ENCODE data around the gene TMEM213.

Gene TMEM213, protein sequence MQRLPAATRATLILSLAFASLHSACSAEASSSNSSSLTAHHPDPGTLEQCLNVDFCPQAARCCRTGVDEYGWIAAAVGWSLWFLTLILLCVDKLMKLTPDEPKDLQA

DNA sequence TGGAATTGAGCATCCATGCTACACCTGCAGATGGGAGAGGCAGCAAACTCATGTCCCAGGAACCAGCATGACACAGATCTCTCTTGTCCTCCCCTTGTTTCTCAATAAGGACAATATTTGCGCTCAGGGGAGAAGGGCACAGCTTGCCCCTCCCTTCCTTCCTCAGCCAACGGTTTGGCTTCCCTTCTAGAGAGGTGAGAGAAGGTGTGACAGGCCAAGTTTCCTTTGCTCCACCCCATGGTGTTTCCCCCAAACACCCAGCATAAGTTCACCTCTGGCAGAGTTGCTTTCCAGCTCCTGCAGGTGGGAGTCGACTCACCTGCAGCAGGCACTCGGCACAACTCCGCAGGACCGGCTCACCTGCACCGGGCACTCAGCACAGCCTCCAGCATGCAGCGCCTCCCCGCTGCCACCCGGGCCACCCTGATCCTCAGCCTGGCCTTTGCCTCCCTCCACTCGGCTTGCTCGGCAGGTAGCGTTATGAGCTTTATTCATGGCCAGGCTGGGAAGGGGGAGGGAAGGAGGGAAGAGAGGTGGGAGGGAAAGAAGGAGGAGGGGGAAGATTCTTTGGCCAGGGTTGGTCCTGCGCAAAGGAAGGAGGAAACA is at the start of gene TMEM213, which contains the start of gene ATP6V0A4:
Gene TMEM213 (plus strand): TSS at position 280 of the 606 bp plus-strand sequence. CDS start 111 bp downstream, at position 391.
Gene ATP6V0A4 (minus strand): TSS at position 482 of the 606 bp plus-strand sequence. CDS start 26,949 bp downstream, outside the sequence.
- ChIA-PET CTCF (no interaction called here), POLR2A (no interaction called here)
- TF ChIP-seq ELF4 (IDR thresholded peaks at IDR 0.05) (no peak), FOXA1 (IDR thresholded peaks at IDR 0.05) (no peak), BHLHE40 (IDR thresholded peaks at IDR 0.05; ENCODE audit: borderline replicate concordance) (no peak), NFRKB (IDR thresholded peaks at IDR 0.05) (no peak), LEF1 (IDR thresholded peaks at IDR 0.05; ENCODE audit: borderline replicate concordance) (no peak), L3MBTL2 (conservative IDR thresholded peaks at IDR 0.05) (no peak), FOXK2 (IDR thresholded peaks at IDR 0.05) (no peak), CTBP1 (IDR thresholded peaks at IDR 0.05; ENCODE audit: borderline replicate concordance) (no peak), SUZ12 (IDR thresholded peaks at IDR 0.05) (no peak), ARNT (IDR thresholded peaks at IDR 0.05) (no peak), FOXM1 (IDR thresholded peaks at IDR 0.05; ENCODE audit: borderline replicate concordance) (no peak), HDGF (IDR thresholded peaks at IDR 0.05; ENCODE audit: borderline replicate concordance) (no peak)
- TF ChIP-seq, protein P1, sequence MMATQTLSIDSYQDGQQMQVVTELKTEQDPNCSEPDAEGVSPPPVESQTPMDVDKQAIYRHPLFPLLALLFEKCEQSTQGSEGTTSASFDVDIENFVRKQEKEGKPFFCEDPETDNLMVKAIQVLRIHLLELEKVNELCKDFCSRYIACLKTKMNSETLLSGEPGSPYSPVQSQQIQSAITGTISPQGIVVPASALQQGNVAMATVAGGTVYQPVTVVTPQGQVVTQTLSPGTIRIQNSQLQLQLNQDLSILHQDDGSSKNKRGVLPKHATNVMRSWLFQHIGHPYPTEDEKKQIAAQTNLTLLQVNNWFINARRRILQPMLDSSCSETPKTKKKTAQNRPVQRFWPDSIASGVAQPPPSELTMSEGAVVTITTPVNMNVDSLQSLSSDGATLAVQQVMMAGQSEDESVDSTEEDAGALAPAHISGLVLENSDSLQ (IDR thresholded peaks at IDR 0.05) = no peak
- DNase-seq (ENCODE audit: extremely low spot score) = no peak

DNA sequence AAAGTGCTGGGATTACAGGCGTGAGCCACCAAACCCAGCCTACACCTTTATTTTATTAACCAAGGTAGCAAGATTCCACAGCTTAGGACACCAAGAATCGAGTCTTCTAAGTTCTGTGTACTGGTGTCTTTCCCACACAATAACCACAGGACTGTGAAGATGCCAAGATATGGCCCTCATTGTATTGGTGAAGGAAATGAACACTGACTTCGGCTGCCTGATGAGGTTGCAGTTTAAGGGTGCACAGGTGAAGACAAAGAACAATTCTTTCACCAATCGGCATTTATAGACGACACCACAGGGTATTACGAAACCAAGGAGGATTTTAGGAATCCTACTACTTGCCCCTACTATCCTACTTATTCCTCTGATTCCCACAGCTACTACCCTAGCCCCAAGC is 49.1 kb upstream of the TMEM213 start:
- no peak for DNase-seq (ENCODE audit: extremely low spot score)
- CTCF ChIA-PET = interaction anchor here (2.6 kb wide), 1 partner anchor 10 kb away, joined by 8 read pairs; no protein-coding TSS in a partner anchor
- TF ChIP-seq SUZ12 (IDR thresholded peaks at IDR 0.05) = no peak
- no peak for TF ChIP-seq CTBP1 (IDR thresholded peaks at IDR 0.05; ENCODE audit: borderline replicate concordance)
- TF ChIP-seq FOXK2 (IDR thresholded peaks at IDR 0.05) = no peak
- no peak for TF ChIP-seq L3MBTL2 (conservative IDR thresholded peaks at IDR 0.05)
- POLR2A ChIA-PET = no interaction called here

DNA sequence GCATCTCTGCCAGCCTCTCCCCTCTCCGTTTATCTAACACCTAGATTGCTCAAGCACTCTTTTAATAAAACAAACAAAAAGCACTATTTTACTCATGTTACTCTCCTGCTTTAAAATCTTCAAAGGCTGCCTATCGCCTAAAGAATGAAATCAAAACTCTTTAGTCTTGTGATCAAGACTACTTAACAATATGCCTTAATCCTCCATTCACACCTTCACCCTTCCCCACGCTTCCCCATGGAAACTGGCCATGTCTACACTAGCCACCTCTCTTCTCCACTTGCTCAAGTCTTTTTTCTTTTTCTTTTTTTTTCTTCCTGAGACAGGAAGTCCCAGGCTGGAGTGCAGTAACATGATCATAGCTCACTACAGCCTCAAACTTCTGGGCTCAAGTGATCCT is 47.8 kb upstream of the TMEM213 start:
- POLR2A ChIA-PET = interaction anchor here (0.5 kb wide), 1 partner anchor 309 kb away, joined by 3 read pairs; no protein-coding TSS in a partner anchor
- no peak for DNase-seq (ENCODE audit: extremely low spot score)
- CTCF ChIA-PET = no interaction called here
- TF ChIP-seq FOXM1 (IDR thresholded peaks at IDR 0.05; ENCODE audit: borderline replicate concordance) = no peak
- TF ChIP-seq HDGF (IDR thresholded peaks at IDR 0.05; ENCODE audit: borderline replicate concordance) = no peak
- TF ChIP-seq L3MBTL2 (conservative IDR thresholded peaks at IDR 0.05) = no peak
- TF ChIP-seq SUZ12 (IDR thresholded peaks at IDR 0.05) = no peak
- no peak for TF ChIP-seq TARDBP (IDR thresholded peaks at IDR 0.05)
- TF ChIP-seq FOXA1 (IDR thresholded peaks at IDR 0.05) = no peak
- no peak for TF ChIP-seq CTBP1 (IDR thresholded peaks at IDR 0.05; ENCODE audit: borderline replicate concordance)
- no peak for TF ChIP-seq SP1 (IDR thresholded peaks at IDR 0.05)
- TF ChIP-seq BHLHE40 (IDR thresholded peaks at IDR 0.05; ENCODE audit: borderline replicate concordance) = no peak
- no peak for TF ChIP-seq NFRKB (IDR thresholded peaks at IDR 0.05)
- TF ChIP-seq ZNF384 (IDR thresholded peaks at IDR 0.05) = no peak
- no peak for TF ChIP-seq ELF4 (IDR thresholded peaks at IDR 0.05)

DNA sequence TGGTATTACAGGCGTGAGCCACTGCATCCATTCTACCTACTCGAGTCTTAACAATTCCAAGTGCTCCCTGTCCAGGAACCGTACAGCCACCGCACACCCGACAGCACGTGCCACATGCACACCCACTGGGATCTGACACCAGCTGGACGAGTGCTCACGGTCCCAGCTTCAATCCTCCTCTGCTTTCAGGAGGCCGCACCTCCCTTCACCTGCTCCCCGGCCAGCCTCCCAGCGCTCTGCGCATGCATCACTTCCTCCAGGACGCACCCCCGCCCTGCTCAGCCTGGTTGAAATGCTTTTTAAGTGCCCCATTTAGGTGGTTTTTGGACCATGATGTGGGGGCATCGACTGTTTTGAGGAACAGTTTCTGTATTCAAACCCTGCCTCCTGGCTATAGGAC is 47.3 kb upstream of the TMEM213 start:
- ChIA-PET POLR2A (no interaction called here), CTCF (interaction anchor here (0.9 kb wide), 1 partner anchor 12 kb away, joined by 4 read pairs; no protein-coding TSS in a partner anchor)
- no peak for DNase-seq (ENCODE audit: extremely low spot score)
- TF ChIP-seq TARDBP (IDR thresholded peaks at IDR 0.05) = no peak
- TF ChIP-seq FOXK2 (IDR thresholded peaks at IDR 0.05) = no peak
- TF ChIP-seq FOXM1 (IDR thresholded peaks at IDR 0.05; ENCODE audit: borderline replicate concordance) = no peak
- no peak for TF ChIP-seq FOXA1 (IDR thresholded peaks at IDR 0.05)
- TF ChIP-seq, protein P1 (IDR thresholded peaks at IDR 0.05) = no peak
- TF ChIP-seq LEF1 (IDR thresholded peaks at IDR 0.05; ENCODE audit: borderline replicate concordance) = no peak
- no peak for TF ChIP-seq CTBP1 (IDR thresholded peaks at IDR 0.05; ENCODE audit: borderline replicate concordance)
- no peak for TF ChIP-seq ARNT (IDR thresholded peaks at IDR 0.05)
- TF ChIP-seq HDGF (IDR thresholded peaks at IDR 0.05; ENCODE audit: borderline replicate concordance) = no peak
- no peak for TF ChIP-seq SP1 (IDR thresholded peaks at IDR 0.05)
- no peak for TF ChIP-seq BHLHE40 (IDR thresholded peaks at IDR 0.05; ENCODE audit: borderline replicate concordance)
- no peak for TF ChIP-seq ELF4 (IDR thresholded peaks at IDR 0.05)
- TF ChIP-seq L3MBTL2 (conservative IDR thresholded peaks at IDR 0.05) = no peak

DNA sequence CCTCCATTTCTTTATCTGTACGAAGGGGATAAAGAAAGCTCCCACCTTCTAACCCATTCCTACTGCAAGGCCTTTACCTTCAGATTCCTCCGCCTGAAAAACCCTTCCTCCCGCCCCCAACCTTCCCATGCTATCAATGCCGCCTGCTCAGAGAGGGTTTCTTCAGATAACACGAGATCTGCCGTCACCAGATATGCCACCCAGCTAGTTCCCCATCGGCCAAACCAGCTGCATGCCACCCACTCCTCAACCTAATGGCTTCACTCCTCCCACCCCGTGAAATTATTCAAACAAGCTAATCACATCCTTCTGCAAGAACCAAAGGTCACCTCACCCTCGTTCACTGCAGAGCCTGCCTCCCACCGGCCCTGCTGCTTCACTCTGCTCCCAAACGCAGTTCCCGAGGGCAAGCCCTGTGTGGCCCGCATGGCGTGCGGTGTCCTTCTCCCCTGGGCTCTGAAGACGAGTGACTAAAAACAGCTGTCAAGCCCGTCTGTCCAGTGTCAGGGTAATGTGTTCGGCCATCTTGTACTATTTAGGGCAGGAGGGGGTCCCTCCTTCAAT is 46.8 kb upstream of the TMEM213 start:
- CTCF ChIA-PET = interaction anchor here (0.9 kb wide), 1 partner anchor 12 kb away, joined by 4 read pairs; no protein-coding TSS in a partner anchor
- no peak for DNase-seq (ENCODE audit: extremely low spot score)
- TF ChIP-seq SUZ12 (IDR thresholded peaks at IDR 0.05) (no peak), HDGF (IDR thresholded peaks at IDR 0.05; ENCODE audit: borderline replicate concordance) (no peak)
- POLR2A ChIA-PET = no interaction called here

DNA sequence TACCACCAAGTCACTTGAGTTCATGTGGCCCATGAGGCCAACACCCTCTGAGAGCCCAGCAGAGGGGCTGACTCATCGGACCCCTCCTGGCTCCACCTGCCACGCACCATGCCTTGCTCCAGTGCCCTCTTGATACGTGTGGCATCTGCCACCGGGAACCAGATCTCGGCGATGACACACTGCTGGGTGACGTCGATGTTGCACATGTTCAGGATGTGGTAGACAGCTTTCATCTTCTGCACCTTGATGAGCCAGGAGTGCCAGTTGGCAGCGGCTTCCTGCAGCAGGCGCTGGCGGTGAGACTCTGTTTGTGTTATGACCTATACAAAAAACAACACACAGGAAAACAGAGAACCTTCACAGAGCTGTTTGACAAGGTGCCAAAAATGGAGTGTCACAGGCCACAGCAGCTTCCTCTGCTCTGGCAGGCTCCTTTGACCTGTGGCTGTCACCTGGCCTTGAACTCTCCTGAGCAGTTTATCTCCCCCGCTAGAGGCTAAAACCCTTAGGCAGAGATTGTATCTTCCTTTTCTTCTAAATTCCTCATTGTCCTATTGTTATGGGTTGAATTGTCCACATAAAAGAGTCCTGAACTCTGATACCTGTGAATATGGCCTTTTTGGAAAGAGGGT is 45.2 kb upstream of the TMEM213 start:
- no peak for TF ChIP-seq CTBP1 (IDR thresholded peaks at IDR 0.05; ENCODE audit: borderline replicate concordance)
- TF ChIP-seq ZNF384 (IDR thresholded peaks at IDR 0.05) = no peak
- no peak for TF ChIP-seq FOXK2 (IDR thresholded peaks at IDR 0.05)
- TF ChIP-seq, protein P1 (IDR thresholded peaks at IDR 0.05) = no peak
- TF ChIP-seq L3MBTL2 (conservative IDR thresholded peaks at IDR 0.05) = no peak
- TF ChIP-seq HDGF (IDR thresholded peaks at IDR 0.05; ENCODE audit: borderline replicate concordance) = no peak
- no peak for TF ChIP-seq TARDBP (IDR thresholded peaks at IDR 0.05)
- TF ChIP-seq ELF4 (IDR thresholded peaks at IDR 0.05) = no peak
- no peak for TF ChIP-seq FOXM1 (IDR thresholded peaks at IDR 0.05; ENCODE audit: borderline replicate concordance)
- TF ChIP-seq NFRKB (IDR thresholded peaks at IDR 0.05) = no peak
- no peak for TF ChIP-seq BHLHE40 (IDR thresholded peaks at IDR 0.05; ENCODE audit: borderline replicate concordance)
- TF ChIP-seq FOXA1 (IDR thresholded peaks at IDR 0.05) = no peak
- TF ChIP-seq ARNT (IDR thresholded peaks at IDR 0.05) = no peak
- POLR2A ChIA-PET = no interaction called here
- DNase-seq (ENCODE audit: extremely low spot score) = no peak
- CTCF ChIA-PET = interaction anchor here (0.6 kb wide), 1 partner anchor 361 kb away, joined by 4 read pairs; no protein-coding TSS in a partner anchor
